Fibroblast of peridontal ligament (primary cell): ENCODE data around the gene COA8.

Experiments used
- DNase-seq: peaks from one replicate; pipeline ENCODE4 v3.0.0-alpha.2; 2010; ENCODE audit errors: extremely low read depth

Gene COA8

DNA sequence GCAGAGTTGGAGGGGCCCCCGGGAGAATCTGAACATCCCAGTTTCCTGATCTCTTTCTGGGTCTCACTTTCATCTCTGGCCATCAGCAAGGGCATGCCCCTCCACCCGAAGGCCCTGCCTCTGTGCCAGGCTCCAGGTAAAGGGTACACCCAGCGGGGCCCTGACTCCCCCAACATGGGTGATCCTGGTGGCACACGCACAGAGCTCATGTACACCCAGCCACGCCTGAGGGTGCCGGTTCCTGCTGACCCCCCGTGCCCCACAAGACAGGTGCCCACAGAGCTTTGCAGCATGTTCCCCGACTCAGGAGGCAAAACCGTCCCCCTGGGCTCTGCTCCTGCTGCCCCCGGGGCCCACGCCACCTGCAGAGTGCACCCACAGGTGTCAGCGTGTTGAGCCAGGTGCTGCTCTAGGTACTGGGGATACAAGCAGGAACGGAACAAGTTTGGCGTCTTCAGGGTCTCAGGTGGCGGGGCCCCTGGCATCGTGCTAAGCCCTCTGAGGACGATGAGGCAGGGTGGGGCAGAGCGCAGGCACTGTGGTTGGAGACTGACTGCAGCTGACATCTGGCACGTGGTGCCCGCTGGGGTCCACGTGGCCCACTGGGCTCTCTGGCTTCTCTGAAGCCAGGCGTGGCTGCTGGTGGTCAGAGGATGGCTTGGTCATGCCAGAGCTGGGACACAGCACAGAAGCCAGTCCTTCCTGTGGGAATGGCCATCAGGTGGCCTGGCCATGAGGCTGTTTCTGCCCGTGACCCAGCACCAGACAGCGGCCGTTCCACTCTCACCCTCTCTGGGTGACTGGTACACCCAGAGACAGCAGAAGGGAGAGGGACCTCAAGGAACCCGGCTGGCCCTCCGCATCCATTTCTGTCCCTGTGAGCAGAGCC lies 14.1 kb upstream of the COA8 start:
- no peak for DNase-seq

DNA sequence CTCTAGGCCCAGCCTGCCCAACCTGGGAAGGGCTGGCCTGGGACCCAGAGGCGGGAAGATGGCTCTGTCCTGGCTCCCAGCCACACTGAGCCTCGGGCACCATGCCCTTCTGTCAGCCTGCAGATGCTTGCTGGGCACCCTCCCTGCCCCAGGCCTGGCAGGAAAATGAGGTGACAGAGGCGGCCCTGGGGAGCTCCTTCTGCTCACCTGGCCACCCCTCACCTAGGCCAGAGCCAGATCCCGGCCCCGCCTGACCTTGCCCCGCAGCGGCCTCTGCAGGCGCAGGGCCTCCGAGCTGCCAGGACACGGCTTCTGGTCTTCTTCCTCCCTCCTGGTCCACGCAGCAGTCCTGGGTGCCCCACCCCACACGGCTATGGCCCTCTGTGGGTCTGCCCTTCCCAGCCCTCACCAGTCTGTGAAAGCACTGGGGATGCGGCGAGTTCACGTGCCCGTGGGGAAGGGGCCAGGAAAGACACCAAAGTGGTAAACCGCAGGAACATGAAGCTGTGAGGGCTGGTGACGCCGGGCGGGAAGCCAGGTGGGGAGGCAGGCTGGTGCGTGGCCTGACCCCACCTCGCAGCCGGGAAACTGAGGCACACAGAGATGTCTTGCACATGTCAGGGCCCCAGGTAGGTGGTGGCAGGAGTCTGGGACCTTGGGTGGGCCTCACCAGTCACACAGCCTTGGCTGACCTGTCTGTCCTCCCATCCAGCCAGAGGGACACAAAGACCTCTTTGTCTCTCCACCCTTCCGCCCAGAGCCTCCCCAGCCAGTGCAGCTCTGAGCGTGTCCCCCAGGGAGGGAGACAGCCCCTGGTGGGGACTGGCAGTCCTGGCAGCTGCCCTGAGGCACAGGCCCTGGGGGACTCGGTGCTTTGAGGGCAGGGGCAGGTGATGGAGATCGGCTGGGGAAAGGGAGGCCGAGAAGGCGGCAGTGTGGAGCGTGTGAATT lies 13.1 kb upstream of the COA8 start:
- DNase-seq: no peak

DNA sequence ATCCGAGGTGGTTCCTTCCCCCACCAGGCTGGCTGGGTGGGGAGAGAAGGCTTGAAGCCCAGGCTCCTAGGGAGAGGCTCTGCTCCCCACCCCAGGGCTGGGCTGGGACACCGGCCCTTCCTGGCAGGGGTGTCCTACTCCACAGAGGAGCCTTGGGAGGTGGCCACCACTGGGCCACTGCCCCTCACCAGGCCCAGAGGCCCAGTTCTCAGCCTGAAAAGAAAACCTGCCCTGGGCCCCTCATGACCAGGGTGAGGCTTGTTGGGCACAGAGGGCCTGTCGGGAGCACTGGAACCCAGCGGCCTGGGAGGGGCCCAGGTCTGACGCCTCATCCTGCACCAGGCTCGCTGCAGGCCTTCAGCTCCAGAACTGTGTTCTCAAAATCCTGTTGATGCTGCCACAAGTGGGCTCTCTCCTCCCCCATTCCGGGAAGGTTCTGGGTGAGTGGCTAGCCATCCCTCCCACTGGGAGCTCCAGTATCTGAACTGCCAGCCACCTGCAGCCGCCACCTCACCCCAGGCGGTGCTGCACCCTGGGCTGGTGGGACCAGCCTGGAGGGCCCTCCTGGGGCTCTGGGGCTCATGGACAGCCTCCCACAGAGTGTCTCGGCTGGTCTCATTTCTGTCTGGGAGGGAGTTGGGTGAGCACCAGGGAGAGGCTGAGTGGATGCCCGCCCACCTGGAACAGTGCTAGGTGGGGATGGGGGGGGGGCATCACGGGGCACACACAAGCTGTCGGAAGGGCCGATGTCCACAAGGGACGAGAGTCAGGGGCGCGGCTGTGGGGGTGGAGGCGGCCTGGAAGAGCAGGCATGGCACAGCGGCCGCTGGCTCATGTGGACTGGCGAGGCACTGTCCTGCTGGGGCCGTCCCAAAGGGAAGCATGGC lies 12.1 kb upstream of the COA8 start:
- no peak for DNase-seq

DNA sequence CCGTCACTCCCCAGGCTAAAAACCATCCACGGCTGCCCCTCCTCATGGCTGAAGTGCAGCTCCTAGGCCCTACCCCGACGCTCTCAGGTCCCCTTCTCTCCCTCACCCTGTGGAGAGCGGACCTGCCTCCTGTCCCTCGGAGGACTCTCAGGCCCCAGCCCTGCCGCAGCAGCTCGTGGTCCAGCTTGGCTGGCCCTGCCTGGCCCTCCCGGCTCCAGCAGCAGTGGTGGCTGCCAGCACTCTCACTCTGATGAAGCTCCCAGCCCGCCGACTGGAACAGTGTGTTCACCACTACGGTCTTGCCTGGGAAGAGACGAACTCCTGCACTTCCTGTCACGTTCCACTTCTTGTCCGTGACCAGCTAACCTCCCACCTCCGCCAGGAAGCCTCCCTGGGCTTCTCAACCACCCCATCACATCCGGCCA lies 11.4 kb upstream of the COA8 start:
- no peak for DNase-seq

DNA sequence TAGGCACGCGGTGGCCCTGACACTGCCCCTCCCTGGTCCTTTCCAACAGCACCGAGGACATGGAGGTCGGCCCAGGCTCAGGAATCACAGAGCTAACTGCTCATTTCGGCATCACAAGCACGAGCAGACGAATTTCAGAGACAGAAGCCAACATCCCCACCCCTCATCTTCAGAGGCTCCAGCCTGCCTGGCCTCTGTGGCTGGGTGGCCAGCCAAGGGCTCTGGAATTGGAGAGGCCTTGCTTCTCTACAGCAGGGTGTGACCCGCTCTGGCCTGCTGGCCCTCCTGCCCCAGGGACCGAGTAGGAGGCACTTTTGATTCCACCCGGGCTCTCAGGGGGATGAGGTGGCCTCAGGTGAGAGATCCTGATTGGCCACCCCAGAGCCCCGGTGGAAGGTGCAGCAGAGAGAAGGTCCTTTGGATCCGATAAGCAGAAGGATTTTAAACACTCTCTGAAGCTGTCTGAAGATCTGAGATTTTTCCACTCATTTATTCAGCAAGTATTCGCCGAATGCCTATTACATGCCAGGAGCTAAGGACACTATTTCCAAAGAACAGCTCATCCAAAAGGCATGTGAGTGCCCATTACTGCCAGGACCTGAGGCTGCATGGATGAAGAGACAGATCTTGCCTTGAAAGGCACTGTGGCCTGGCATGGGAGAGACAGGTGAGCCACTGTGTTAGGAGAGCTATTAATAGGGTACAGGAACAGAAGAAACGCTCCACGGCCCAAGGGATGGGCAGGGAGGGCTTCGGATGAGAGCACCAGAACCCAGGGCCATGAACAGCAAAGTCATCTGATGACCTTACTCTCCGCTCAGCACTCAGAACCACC lies 10.5 kb upstream of the COA8 start:
- peak; percentile 73 for DNase-seq

DNA sequence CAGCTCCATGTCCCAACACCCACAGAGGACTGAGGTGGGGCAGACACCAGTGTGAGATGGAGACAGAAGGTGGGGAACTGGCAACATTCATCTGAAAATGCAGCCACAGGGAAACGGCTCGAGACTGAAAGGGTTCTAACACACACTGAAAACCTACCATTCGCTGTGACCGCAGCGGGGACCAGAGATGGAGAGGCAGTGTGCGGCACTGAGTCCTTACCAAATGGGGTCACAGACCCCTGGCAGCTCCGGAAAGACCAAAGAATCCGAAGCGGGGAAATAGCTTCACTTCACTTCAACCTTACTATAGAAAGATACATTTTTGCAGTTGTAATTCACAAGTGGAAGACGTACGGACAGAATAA lies 9.9 kb upstream of the COA8 start:
- DNase-seq: no peak

DNA sequence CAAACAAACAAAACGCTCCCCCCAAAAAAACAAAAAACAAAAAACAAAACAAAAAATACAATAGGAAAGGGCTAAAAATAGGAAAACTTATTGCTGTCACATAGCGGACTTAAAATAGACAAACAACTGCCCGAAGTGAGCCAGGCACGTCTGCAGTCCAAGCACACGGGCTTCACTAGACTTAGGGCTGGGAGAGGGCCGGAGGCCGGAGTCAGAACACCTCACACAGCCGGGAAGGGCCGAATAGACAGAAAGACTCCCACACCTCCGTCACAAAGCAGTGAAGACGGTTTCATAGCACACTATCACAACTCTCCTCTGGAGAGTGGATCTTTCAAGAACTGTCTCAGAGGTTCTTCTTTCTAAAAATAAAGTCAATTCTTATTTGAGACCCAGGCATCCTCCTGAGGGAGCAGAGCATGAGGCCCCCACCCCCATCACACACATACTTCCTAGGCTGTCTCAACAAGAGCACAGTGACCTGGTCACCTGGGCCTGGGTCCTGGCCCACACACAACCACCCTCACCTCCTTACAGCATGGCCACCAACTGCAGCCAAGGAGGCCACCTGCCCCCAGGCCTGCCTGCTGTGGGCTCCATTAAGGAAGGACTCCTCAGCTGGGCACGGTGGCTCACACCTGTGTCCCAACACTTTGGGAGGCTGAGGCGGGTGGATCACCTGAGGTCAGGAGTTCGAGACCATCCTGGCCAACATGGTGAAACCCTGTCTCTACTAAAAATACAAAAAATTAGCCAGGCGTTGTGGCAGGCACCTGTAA lies 7.0 kb upstream of the COA8 start:
- no peak for DNase-seq

DNA sequence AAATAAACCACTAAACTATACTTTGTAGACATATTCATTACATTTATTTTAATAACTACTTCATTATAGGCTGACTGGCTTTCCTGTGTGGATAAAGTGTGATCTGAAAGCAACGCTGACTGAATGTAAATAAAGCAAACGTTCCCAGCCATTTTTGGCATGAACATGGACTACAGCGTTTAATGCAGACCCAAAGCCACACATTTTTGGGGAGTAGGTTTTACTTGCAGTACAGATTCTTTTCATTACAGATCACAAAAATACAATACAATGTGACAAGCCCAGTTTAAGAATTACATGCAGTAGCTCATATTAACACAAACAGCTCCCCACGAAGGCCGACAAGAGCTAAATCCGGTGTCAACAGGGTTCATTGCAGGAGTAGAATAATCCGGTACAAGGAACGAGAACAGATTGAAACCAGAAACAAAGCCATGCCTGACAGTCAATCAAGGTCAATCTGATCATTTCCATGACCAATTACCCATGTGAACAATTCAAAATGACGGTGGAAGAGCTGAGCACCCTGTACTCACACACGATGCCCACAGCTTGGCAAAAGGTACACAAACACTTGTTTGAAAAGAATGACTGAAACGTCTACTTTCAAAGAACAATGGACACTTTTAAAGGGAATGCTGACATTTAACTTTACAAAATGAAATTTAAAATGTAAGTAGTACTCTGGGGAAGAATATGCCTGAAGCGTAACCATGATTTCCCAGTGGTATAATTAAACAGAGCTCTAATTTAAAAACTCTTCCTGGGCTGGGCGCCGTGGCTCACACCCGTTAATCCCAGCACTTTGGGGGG lies 5.6 kb upstream of the COA8 start:
- DNase-seq: peak; percentile 35

DNA sequence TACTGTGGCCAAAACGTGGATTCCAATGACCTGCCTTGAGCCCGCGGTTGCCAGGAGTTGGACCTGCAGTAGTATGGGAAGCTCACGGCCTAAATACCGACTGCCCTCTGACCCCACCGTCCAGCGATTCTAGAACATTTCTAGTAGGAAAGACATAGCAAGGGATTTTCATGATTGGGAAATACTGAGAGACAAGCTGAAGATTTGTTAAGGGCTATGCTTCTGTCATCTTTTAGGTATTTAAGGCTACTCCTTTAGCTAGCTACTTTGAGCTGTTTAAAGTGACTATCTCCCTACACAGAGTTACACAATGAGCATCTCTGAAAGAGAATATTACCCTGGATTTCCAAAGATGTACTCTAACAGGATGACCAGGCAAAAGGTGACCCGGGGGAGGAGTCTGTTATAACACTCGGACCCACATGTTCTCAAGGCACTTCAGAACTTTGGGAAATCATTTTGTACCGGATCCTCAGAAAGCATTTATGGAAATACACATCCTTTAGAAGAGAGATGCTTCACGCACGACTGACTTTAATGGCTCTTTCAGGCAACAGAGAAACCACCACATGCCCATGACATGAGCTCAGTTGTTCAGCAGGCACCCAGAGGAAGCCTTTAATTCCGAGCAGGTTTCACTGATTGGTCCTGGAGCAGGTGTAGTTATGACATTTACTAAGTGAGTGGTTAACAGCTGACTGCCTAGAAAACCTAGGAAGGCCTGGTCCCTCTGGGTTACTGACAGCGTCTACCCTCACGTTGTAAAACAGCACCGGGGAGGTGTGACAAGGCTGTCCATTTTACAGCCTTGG lies 4.5 kb upstream of the COA8 start:
- peak; percentile 80 for DNase-seq

DNA sequence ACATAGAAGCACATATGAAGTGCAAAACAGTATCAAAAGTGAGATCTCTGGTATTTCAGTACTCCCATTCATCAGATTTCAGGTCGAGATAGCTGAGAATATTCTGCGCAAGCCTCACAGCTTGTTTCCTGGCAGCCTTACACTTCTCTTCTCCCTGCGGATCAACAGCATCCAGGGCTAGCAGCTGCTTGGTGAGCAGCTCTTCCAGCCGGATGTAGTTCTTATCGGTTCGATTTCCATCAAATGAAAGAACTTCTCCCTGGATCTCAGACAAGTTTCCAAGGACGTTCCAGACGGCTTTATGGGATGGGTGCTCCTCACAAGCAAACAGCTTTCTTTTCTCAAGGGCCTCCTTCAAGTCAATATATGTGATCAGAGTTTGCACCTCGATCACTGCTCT lies 3.0 kb upstream of the COA8 start:
- no peak for DNase-seq

DNA sequence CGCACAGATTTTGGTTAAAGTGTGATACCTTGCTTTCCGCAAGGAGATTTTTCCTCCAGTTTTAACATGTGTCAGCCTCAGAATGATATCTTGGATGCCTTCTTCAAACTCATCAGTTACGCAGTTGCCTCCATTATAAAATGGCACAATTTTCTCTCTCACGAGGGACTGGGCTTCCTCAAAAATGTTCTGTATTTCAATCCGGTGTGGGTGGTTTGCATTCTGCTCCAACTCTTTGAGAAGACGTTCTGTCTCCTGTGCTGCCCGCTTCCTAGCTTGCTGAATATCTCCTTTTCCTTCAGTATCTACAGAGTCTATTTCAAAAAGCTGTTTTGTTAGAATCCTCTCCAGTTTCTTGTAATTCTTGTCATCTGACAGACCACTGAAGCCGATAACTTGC lies 2.1 kb upstream of the COA8 start:
- no peak for DNase-seq

DNA sequence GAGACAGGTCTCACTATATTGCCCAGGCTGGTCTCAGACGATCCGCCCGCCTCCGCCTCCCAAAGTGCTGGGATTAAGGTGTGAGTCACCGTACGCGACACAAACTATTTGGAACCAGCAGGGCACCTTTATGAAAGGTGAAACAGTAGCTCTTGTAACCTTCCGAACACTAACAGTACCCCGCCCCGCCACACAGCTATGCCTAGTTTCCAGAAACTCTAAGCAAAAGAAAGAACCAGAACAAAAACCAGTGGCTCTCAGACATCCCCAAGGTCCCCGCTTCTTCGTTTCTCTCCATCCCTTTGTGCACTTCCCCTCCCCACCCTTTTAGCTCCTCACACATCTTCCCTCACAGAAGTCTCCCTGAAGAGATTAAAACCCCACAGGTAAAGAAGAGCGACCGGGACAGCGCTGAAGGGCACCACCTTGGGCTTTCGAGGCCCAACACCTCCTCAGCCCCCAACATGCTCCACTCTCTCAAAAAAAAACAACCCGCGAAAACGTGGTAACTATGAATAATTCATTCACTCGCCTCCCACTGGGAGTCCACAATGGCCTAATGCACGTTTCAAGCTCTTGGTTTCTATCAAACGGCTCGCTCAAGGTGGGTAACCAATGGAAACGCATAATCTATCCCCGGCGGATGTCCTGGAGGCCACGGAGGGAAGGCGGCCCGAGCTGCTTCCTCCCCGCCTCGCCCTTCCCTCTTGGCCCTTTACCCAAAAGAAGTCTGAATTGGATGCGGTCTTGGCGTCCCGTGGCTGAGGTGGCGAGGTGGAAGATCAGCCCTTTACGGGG lies 1.2 kb upstream of the COA8 start:
- peak; percentile 43 for DNase-seq

DNA sequence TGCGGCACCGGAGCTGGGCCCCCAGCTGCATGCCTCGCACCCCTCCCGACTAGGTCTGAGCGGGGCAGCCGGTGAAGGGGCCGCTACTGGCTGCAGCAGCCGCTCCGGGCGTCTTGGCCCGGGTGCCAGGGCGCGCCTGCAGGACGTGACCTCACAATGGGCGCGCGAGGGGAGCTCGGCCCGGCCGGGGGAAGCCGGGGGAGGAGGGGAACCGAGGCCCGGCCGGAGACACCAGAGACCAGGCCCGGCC lies 656 bp upstream of the COA8 start:
- peak; percentile 23 for DNase-seq

DNA sequence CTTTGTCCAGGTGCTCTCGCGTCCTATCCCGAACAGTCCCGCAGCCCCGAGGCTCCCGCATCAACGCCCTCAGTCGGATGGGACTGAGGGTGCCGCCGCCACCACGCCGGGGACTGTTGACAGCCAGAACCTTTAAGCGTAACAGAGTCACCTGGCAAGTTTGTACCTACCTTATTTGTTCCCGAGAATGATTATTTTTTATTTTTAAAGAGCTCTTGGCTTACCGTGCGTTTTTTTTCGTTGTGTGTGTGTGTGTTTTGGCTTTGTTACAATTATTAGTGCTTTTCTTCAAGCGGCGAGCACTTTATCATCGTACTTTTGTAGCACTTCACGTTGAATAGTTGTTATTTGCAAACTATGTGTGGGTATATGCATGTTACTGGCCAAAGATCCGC lies 463 bp downstream of the COA8 start:
- DNase-seq: no peak

DNA sequence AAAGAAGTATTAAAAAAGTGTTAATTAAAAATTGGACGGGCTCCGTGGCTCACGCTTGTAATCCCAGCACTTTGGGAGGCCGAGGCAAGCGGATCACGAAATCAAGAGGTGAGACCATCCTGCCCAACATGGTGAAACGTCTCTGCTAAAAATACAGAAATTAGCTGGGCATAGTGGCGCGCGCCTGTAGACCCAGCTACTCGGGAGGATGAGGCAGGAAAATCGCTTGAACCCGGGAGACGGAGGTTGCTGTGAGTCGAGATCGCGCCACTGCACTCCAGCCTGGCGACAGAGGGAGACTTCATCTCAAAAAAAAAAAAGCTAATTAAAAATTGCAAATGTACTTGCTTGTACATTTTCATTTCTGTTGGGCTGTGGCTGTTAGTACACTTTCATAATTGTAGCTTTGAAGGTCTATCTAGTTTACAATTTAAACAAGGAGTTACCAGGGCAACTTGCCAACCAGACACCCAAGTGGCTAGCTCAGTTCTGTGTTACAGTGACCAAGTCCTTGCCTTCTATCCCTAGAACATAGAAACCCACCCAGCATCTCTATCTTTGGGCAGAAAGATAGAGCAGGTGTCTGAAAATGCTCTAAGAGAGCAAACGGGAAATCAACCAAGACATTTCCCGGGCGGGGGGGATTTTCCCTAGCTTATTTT lies 1.2 kb downstream of the COA8 start:
- DNase-seq: no peak

DNA sequence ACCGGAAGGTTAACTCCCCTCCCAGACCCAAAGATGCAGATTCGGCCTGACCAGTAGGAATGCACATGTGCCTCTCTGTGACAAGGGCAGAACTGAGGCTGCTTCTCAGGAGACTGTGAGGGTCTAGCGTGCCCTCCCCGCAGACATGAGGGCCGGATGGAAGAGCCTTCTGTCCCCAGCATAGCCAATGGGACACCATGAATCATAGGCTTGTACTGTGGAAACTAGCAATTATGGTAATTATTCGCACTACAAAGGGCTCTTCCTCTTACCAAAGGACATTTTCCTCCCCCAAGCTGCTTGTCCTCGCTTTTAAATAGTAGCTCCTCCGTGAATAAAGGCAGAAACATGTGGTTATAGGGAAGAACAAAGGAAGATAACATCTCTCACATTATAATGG lies 6.2 kb downstream of the COA8 start:
- no peak for DNase-seq

DNA sequence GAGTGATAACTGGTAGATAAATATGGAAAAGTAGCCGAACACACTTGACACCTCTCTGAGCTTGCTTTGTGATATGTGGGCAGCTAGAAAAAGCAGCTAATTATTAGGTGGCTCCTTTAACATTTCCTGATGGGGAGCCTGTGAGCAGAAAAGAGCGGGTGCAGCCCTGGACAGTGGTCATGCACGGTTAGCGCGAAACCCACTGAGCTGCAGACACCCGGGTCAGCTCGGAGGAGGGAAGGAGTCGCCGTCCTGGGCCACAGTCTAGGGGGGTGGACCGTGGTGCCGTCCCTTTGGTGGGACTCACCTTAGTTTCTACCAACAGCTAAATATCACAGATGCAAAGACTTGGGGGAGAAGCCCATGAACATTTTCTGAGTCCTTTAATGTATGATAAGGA lies 6.6 kb downstream of the COA8 start:
- DNase-seq: no peak
